Activated naive CD8-positive, alpha-beta T cell treated with anti-CD3 and anti-CD28 coated beads for 36 hours (primary cell): ENCODE results near the gene ERFE. TPM values are rescaled to one million over a fixed set of nuclear protein-coding genes. Genes with fewer than 3 reads are reported as not detected.

Source experiments
- DNase-seq: peaks from one replicate; pipeline ENCODE4 v3.0.0; 2021
- H3K27ac Mint-ChIP-seq: one replicate; pipeline ENCODE4 v1.8.0; 2022; ENCODE audit warnings: mild to moderate bottlenecking, moderate library complexity, mixed read lengths
- H3K27me3 Mint-ChIP-seq: one replicate; pipeline ENCODE4 v1.8.0; 2022; ENCODE audit warnings: mild to moderate bottlenecking, mixed read lengths
- H3K36me3 Mint-ChIP-seq: one replicate; pipeline ENCODE4 v1.8.0; 2021; ENCODE audit warnings: mild to moderate bottlenecking, mixed read lengths
- H3K4me1 Mint-ChIP-seq: one replicate; pipeline ENCODE4 v1.8.0; 2021; ENCODE audit warnings: mixed read lengths
- H3K4me3 Mint-ChIP-seq: one replicate; pipeline ENCODE4 v1.8.0; 2022; ENCODE audit warnings: mild to moderate bottlenecking, moderate library complexity, mixed read lengths
- H3K9me3 Mint-ChIP-seq: one replicate; pipeline ENCODE4 v1.8.0; 2022; ENCODE audit warnings: mixed read lengths
- total RNA-seq, 2 experiments: library from RNA; stranded (reverse); gene quantifications; one replicate each; pipeline ENCODE4 v1.2.3, GENCODE V29; 2021

ERFE gene
- total RNA-seq, 2 experiments from 2014 or later: 0.27 to 0.34 TPM

GRCh38 chr2:238131761-238132462 is 26.9 kb upstream of the ERFE start:
- no peaks in the 10 kb centered on the region for H3K9me3 Mint-ChIP-seq
- no peak overlapping the region for H3K27ac Mint-ChIP-seq
- no peaks in the 10 kb centered on the region for H3K36me3 Mint-ChIP-seq
- H3K4me1 Mint-ChIP-seq: no peaks in the 10 kb centered on the region
- DNase-seq: no peak
- H3K27me3 Mint-ChIP-seq: no peaks in the 10 kb centered on the region
- H3K4me3 Mint-ChIP-seq: no peak overlapping the region

- H3K27ac Mint-ChIP-seq: no peak overlapping the region
- no peak for DNase-seq
- no peaks in the 10 kb centered on the region for H3K9me3 Mint-ChIP-seq
- no peaks in the 10 kb centered on the region for H3K27me3 Mint-ChIP-seq
- H3K4me1 Mint-ChIP-seq: no peaks in the 10 kb centered on the region
- no peak overlapping the region for H3K4me3 Mint-ChIP-seq
- H3K36me3 Mint-ChIP-seq: no peaks in the 10 kb centered on the region
Observed at GRCh38 chr2:238132463-238133450, 26.0 kb upstream of the ERFE start.

- no peak overlapping the region for H3K4me3 Mint-ChIP-seq
- DNase-seq: no peak
- no peak overlapping the region for H3K27ac Mint-ChIP-seq
- no peaks in the 10 kb centered on the region for H3K27me3 Mint-ChIP-seq
- H3K4me1 Mint-ChIP-seq: no peaks in the 10 kb centered on the region
- no peaks in the 10 kb centered on the region for H3K36me3 Mint-ChIP-seq
- H3K9me3 Mint-ChIP-seq: no peaks in the 10 kb centered on the region
Observed at GRCh38 chr2:238133499-238134392, 25.0 kb upstream of the ERFE start.

DNA sequence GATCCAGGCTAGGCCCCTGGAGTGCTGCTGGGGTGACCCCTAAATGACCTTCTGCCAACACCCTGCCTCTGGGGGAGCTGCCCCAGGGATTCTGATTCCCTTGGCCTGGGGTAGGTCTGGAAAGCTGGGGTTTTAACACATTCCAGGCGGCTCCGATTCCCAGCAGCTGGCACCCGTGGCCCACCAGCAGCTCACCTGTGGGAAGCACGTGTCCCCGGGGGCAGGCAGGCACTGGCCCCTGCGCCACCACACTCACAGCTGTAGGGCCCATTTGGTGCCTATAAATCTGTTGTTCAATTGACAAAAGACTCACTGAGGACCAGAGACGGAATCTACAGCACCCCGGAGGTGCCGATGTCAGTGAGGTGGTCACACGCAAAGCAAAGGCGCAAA is 24.4 kb upstream of the ERFE start:
- DNase-seq: no peak
- H3K4me1 Mint-ChIP-seq: no peaks in the 10 kb centered on the region
- H3K27me3 Mint-ChIP-seq: no peaks in the 10 kb centered on the region
- no peak overlapping the region for H3K4me3 Mint-ChIP-seq
- no peaks in the 10 kb centered on the region for H3K9me3 Mint-ChIP-seq
- H3K36me3 Mint-ChIP-seq: no peaks in the 10 kb centered on the region
- no peak overlapping the region for H3K27ac Mint-ChIP-seq

GRCh38 chr2:238135601-238136150 is 23.1 kb upstream of the ERFE start:
- H3K27me3 Mint-ChIP-seq: no peaks in the 10 kb centered on the region
- no peaks in the 10 kb centered on the region for H3K4me1 Mint-ChIP-seq
- no peak overlapping the region for H3K4me3 Mint-ChIP-seq
- no peaks in the 10 kb centered on the region for H3K36me3 Mint-ChIP-seq
- no peaks in the 10 kb centered on the region for H3K9me3 Mint-ChIP-seq
- no peak overlapping the region for H3K27ac Mint-ChIP-seq
- no peak for DNase-seq

GRCh38 chr2:238136820-238137537 is 21.8 kb upstream of the ERFE start:
- H3K4me1 Mint-ChIP-seq: peaks cover 5% of the 10 kb centered on the region
- H3K27ac Mint-ChIP-seq: no peak overlapping the region
- H3K36me3 Mint-ChIP-seq: no peaks in the 10 kb centered on the region
- H3K9me3 Mint-ChIP-seq: no peaks in the 10 kb centered on the region
- no peak overlapping the region for H3K4me3 Mint-ChIP-seq
- H3K27me3 Mint-ChIP-seq: no peaks in the 10 kb centered on the region
- no peak for DNase-seq

DNA sequence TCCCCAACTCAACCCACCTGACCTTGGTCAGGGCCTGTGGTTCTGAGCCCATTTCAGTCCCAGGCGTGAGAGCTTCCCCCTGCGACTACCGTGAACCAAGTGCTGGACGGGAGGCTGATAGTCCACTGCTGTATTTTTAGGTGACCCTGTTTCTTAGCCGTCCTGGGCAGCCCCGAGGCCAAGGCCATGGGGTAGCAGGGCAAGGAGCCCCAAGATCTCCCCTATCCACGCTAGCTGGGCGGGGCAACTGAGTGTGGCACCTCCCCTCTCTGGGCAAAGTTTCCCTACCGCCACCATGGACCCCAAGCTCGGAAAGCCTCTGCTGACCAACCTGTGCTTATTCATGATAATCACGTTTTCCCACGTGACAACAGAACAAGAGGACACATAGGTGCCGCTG is 20.9 kb upstream of the ERFE start:
- Mint-ChIP-seq H3K27me3 (no peaks in the 10 kb centered on the region), H3K9me3 (no peaks in the 10 kb centered on the region), H3K4me1 (peaks cover 6% of the 10 kb centered on the region), H3K4me3 (no peak overlapping the region), H3K36me3 (no peaks in the 10 kb centered on the region), H3K27ac (no peak overlapping the region)
- DNase-seq: no peak

DNA sequence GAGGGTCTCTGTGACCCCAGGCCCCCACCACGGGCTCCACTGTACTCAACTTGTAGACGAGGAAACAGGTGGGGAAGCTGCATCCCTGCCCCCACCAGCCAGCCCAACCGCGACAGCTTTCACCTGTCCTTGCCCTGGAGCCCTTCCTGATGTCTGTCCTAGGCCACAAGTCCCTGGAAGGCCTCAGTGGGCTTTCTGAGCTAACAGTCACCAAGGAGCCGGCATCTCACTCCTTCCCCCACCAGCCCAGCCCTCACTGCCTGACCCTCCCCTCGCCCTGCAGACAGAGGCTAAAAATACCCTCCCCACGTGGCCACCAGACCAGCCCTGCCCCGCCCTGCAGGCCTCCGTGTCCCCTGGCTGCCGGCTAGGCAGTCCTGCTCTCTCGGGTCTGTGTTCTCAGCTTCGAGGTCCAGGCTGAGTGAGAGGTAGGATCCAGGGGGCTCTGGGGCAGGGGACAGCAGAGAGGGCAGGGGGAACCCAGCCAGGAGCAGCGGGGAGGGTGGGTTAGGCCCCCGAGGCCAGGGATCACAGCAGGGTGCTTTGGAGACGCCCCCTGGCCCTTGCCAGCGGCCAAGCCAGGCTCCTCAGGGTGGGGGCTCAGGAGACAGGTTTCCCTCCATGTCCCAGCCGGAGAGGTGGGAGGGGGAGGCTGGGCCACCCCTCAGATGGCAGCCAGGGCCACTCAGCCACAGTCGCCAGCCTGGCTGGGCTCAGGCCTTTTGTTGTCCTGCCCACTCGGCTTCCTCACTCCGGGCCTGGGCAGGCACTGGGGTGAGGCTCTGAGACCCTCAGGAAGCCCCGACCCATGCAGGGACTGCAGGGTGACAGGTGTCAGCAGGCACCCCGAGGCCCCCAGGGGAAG is 20.2 kb upstream of the ERFE start, which contains the start of gene KLHL30:
Gene KLHL30 (plus strand): TSS at position 338 of the 865 bp plus-strand sequence. CDS start 2,087 bp downstream, outside the sequence.
- Mint-ChIP-seq H3K27me3 (no peaks in the 10 kb centered on the region), H3K4me3 (no peak within 1 kb of the TSS), H3K9me3 (no peaks in the 10 kb centered on the region), H3K27ac (no peak within 1 kb of the TSS), H3K36me3 (no peaks in the 10 kb centered on the region), H3K4me1 (peaks cover 6% of the 10 kb centered on the region)
- DNase-seq: no peak

GRCh38 chr2:238139196-238140039 is 19.4 kb upstream of the ERFE start:
- Mint-ChIP-seq H3K4me1 (peaks cover 7% of the 10 kb centered on the region), H3K36me3 (no peaks in the 10 kb centered on the region), H3K27ac (no peak overlapping the region), H3K9me3 (no peaks in the 10 kb centered on the region), H3K4me3 (no peak overlapping the region), H3K27me3 (no peaks in the 10 kb centered on the region)
- peak; percentile 47 for DNase-seq

- Mint-ChIP-seq H3K4me1 (peaks cover 7% of the 10 kb centered on the region), H3K27me3 (no peaks in the 10 kb centered on the region), H3K36me3 (no peaks in the 10 kb centered on the region), H3K9me3 (no peaks in the 10 kb centered on the region), H3K4me3 (no peak overlapping the region), H3K27ac (no peak overlapping the region)
- DNase-seq: no peak
Observed at GRCh38 chr2:238140040-238140439, 18.7 kb upstream of the ERFE start.

DNA sequence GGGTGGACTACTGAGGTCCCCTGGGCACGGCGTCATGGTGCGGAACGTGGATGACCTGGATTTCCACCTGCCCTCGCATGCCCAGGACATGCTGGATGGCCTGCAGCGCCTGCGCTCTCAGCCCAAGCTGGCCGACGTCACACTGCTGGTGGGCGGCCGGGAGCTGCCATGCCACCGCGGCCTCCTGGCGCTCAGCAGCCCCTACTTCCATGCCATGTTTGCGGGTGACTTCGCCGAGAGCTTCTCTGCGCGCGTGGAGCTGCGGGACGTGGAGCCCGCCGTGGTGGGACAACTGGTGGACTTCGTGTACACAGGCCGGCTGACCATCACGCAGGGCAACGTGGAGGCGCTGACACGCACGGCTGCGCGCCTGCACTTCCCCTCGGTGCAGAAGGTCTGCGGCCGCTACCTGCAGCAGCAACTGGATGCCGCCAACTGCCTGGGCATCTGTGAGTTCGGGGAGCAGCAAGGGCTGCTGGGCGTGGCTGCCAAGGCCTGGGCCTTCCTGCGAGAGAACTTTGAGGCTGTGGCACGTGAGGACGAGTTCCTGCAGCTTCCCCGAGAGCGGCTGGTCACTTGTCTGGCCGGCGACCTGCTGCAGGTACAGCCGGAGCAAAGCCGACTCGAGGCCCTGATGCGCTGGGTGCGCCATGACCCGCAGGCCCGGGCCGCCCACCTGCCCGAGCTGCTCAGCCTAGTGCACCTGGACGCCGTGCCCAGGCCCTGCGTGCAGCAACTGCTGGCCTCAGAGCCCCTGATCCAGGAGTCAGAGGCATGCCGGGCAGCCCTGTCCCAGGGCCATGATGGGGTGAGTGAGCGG is 17.8 kb upstream of the ERFE start:
- no peaks in the 10 kb centered on the region for H3K9me3 Mint-ChIP-seq
- peaks cover 7% of the 10 kb centered on the region for H3K4me1 Mint-ChIP-seq

More for the DNA sequence above, 17.8 kb upstream of the ERFE start:
- Mint-ChIP-seq H3K27me3 (no peaks in the 10 kb centered on the region), H3K36me3 (no peaks in the 10 kb centered on the region), H3K27ac (no peak overlapping the region), H3K4me3 (no peak overlapping the region)
- no peak for DNase-seq
